A549 (cell line): Measurements from ENCODE around the gene ALAS1.

ENCODE experiments used
- CTCF ChIP-seq: fragments of >200 bp; sonication (Bioruptor Twin); formaldehyde crosslinking; IDR thresholded peaks from 3 replicates; pipeline ENCODE4 v1.5.1; 2016
- RAD21 ChIP-seq, 2 experiments: fragments of >200 bp in 1 of 2; sonication (Bioruptor Twin) in 1 of 2; formaldehyde crosslinking in 1 of 2; IDR thresholded peaks in 1 of 2; conservative IDR thresholded peaks in 1 of 2; 2 replicates in 1 of 2; 3 replicates in 1 of 2; pipeline ENCODE4 v1.6.1; 2012 to 2018; ENCODE audit warnings: inconsistent platforms in 1 of 2
- RFX5 ChIP-seq: fragments of 450-650 bp; IDR thresholded peaks from 2 replicates; pipeline ENCODE4 v1.7.1; 2014; ENCODE audit warnings: antibody characterized with exemption, mild to moderate bottlenecking, moderate library complexity

GRCh38 chr3:52193065-52193464 is 4.9 kb upstream of the ALAS1 start:
- TF ChIP-seq RFX5 (no peak), CTCF (no peak), RAD21 (conservative IDR thresholded peaks at IDR 0.05 in 1 of 2, IDR thresholded peaks at IDR 0.05 in 1 of 2) (no peak)
